K562 (cell line): ENCODE measurements around the gene MRPL48. TPM values are rescaled to one million over a fixed set of nuclear protein-coding genes. Genes with fewer than 3 reads are reported as not detected.

Experiments used
- ATF7 ChIP-seq: fragments of 450-650 bp; IDR thresholded peaks from 2 replicates; pipeline ENCODE4 v1.7.1; 2014; ENCODE audit warnings: mild to moderate bottlenecking, moderate library complexity
- CCNT2 ChIP-seq: IDR thresholded peaks from 2 replicates; pipeline ENCODE4 v1.6.1; 2011; ENCODE audit warnings: borderline replicate concordance, low read depth, mild to moderate bottlenecking, moderate library complexity, mixed read lengths, low read length; ENCODE audit not compliant: insufficient read length; ENCODE audit errors: extremely low read depth
- DPF2 ChIP-seq: fragments of 450-650 bp; IDR thresholded peaks from 2 replicates; pipeline ENCODE4 v1.6.1; 2016
- ELF2 ChIP-seq: fragments of 250-450 bp; sonication (Bioruptor Pico); IDR thresholded peaks from 2 replicates; pipeline ENCODE4 v1.5.0; 2021; ENCODE audit warnings: mild to moderate bottlenecking
- MGA ChIP-seq: fragments of 450-650 bp; IDR thresholded peaks from 2 replicates; pipeline ENCODE4 v1.6.1; 2016; ENCODE audit warnings: mild to moderate bottlenecking, moderate library complexity
- NR2C2 ChIP-seq, 2 experiments: fragments of 200-800 bp in 1 of 2; sonication (Bioruptor generic) in 1 of 2; sonication (generic) in 1 of 2; formaldehyde crosslinking in 1 of 2; IDR thresholded peaks; 2 replicates each; pipeline versions ENCODE4 v1.6.1 to v1.8.0; 2016 to 2022; ENCODE audit warnings: mild to moderate bottlenecking in 1 of 2, missing compliant biosample characterization in 1 of 2, missing genetic modification characterization in 1 of 2, missing genetic modification reagents in 1 of 2
- NRF1 ChIP-seq, 2 experiments: fragments of 450-650 bp; IDR thresholded peaks in 1 of 2; conservative IDR thresholded peaks in 1 of 2; 2 replicates each; pipeline ENCODE4 v1.6.1; 2014; ENCODE audit warnings: mild to moderate bottlenecking in 2 of 2
- PML ChIP-seq: IDR thresholded peaks from 2 replicates; pipeline ENCODE4 v1.6.1; 2012; ENCODE audit warnings: low read length, inconsistent platforms
- RFX7 ChIP-seq: fragments of 250-450 bp; sonication (Bioruptor Pico); IDR thresholded peaks from 2 replicates; pipeline ENCODE4 v1.5.1; 2021; ENCODE audit warnings: mild to moderate bottlenecking
- TRIM24 ChIP-seq, 2 experiments: fragments of 450-650 bp; IDR thresholded peaks; 2 replicates each; pipeline ENCODE4 v1.6.1; 2016
- polyA plus RNA-seq, 8 experiments: library from polyadenylated mRNA; depleted of rRNA in 4 of 8; stranded (reverse) in 5 of 8; unstranded in 3 of 8; fragments of >200 nt; fragmentation: Nextera tagmentation in 2 of 8; fragmentation: Illumina TruSeq in 1 of 8; extraction: Ambion mirVana in 2 of 8; extraction: Trizol in 1 of 8; gene quantifications; 2 replicates each; pipeline versions ENCODE4 v1.2.1 to v1.2.3, GENCODE V29; 2011 to 2014; ENCODE audit warnings: inconsistent platforms in 1 of 8, missing spikeins in 1 of 8
- total RNA-seq, 7 experiments: library from RNA; depleted of rRNA in 6 of 7; stranded (reverse); fragments of >200 nt in 6 of 7; fragmentation: Illumina TruSeq in 2 of 7; extraction: Trizol in 2 of 7; gene quantifications; 2 replicates each; pipeline versions ENCODE4 v1.2.1 to v1.2.3, GENCODE V29; 2011 to 2021; ENCODE audit warnings: low replicate concordance in 1 of 7
- TF ChIP-seq, protein P1 (sequence below), 2 experiments: fragments of 450-650 bp; IDR thresholded peaks; 2 replicates each; pipeline ENCODE4 v1.6.1; 2018; ENCODE audit warnings: mild to moderate bottlenecking in 2 of 2, low read depth in 1 of 2; ENCODE audit not compliant: partially characterized antibody in 2 of 2

Gene MRPL48
- total and polyA plus RNA-seq, 9 of the 15 experiments (the other 6 are each of a cell fraction or from before 2014, with no cell fraction given) = 66.0 to 237 (median 104) TPM

- TF ChIP-seq ATF7 (peak; percentile 99), RFX7 (CRISPR knock-in tag) (no peak), DPF2 (peak; percentile 75), ELF2 (no peak), PML (peak; percentile 48; the same call in 1 of the 2 replicates), NR2C2 (CRISPR knock-in tag; IDR thresholded peaks at IDR 0.05) (no peak), NR2C2 (tag; IDR thresholded peaks at IDR 0.05) (peak; percentile 91), MGA (peak; percentile 15; the same call in 1 of the 2 replicates), CCNT2 (peak; percentile 58), NRF1 (conservative IDR thresholded peaks at IDR 0.05 in 1 of 2, IDR thresholded peaks at IDR 0.05 in 1 of 2) (peak; percentile 53 to 69), TRIM24 (IDR thresholded peaks at IDR 0.05) (0 out of 4 replicates have a peak, but pooled peaks of 1 of the 2 experiments have one; percentile 7)
- TF ChIP-seq, protein P1, sequence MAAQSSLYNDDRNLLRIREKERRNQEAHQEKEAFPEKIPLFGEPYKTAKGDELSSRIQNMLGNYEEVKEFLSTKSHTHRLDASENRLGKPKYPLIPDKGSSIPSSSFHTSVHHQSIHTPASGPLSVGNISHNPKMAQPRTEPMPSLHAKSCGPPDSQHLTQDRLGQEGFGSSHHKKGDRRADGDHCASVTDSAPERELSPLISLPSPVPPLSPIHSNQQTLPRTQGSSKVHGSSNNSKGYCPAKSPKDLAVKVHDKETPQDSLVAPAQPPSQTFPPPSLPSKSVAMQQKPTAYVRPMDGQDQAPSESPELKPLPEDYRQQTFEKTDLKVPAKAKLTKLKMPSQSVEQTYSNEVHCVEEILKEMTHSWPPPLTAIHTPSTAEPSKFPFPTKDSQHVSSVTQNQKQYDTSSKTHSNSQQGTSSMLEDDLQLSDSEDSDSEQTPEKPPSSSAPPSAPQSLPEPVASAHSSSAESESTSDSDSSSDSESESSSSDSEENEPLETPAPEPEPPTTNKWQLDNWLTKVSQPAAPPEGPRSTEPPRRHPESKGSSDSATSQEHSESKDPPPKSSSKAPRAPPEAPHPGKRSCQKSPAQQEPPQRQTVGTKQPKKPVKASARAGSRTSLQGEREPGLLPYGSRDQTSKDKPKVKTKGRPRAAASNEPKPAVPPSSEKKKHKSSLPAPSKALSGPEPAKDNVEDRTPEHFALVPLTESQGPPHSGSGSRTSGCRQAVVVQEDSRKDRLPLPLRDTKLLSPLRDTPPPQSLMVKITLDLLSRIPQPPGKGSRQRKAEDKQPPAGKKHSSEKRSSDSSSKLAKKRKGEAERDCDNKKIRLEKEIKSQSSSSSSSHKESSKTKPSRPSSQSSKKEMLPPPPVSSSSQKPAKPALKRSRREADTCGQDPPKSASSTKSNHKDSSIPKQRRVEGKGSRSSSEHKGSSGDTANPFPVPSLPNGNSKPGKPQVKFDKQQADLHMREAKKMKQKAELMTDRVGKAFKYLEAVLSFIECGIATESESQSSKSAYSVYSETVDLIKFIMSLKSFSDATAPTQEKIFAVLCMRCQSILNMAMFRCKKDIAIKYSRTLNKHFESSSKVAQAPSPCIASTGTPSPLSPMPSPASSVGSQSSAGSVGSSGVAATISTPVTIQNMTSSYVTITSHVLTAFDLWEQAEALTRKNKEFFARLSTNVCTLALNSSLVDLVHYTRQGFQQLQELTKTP (IDR thresholded peaks at IDR 0.05; ENCODE audit: low read depth in 1 of 2, partially characterized antibody in 2 of 2) = peak; percentile 54 to 68
Observed at GRCh38 chr11:73779084-73779902, 8.4 kb upstream of the MRPL48 start (continued).
